K562 (cell line): ENCODE data around the gene CPE. TPM values are rescaled to one million over a fixed set of nuclear protein-coding genes. Genes with fewer than 3 reads are reported as not detected.

Experiments
- ARID1B ChIP-seq: fragments of 450-650 bp; IDR thresholded peaks from 2 replicates; pipeline ENCODE4 v1.6.1; 2016; ENCODE audit warnings: antibody characterized with exemption, mild to moderate bottlenecking, inconsistent platforms
- CBFA2T2 ChIP-seq: fragments of 450-650 bp; conservative IDR thresholded peaks from 2 replicates; pipeline ENCODE4 v1.6.1; 2017; ENCODE audit warnings: mild to moderate bottlenecking
- CEBPZ ChIP-seq: fragments of 150-350 bp; IDR thresholded peaks from 2 replicates; pipeline ENCODE4 v1.6.1; 2014; ENCODE audit warnings: low read depth, mild to moderate bottlenecking, low read length, borderline replicate concordance
- EP300 ChIP-seq: IDR thresholded peaks from 2 replicates; pipeline ENCODE4 v1.6.1; 2012; ENCODE audit warnings: low read length, improper control_type of control experiment
- HDAC1 ChIP-seq, 2 experiments: fragments of 450-650 bp; IDR thresholded peaks; 2 replicates each; pipeline ENCODE4 v1.6.1; 2016 to 2017; ENCODE audit warnings: inconsistent platforms in 1 of 2, mild to moderate bottlenecking in 1 of 2, moderate library complexity in 1 of 2
- HMBOX1 ChIP-seq: sonication (generic); IDR thresholded peaks from 2 replicates; pipeline ENCODE4 v1.6.1; 2016
- LEF1 ChIP-seq: fragments of 450-650 bp; IDR thresholded peaks from 2 replicates; pipeline ENCODE4 v1.6.1; 2016; ENCODE audit warnings: mild to moderate bottlenecking
- NCOR1 ChIP-seq: fragments of 450-650 bp; IDR thresholded peaks from 2 replicates; pipeline ENCODE4 v1.6.1; 2016; ENCODE audit warnings: mild to moderate bottlenecking, moderate library complexity
- POLR2AphosphoS5 ChIP-seq: IDR thresholded peaks from 2 replicates; pipeline ENCODE4 v1.6.1; 2011; ENCODE audit warnings: mild to moderate bottlenecking, low read depth, low read length, moderate library complexity; ENCODE audit not compliant: control insufficient read depth, insufficient read depth
- SMARCA4 ChIP-seq: fragments of 450-650 bp; IDR thresholded peaks from 2 replicates; pipeline ENCODE4 v1.6.1; 2016
- TEAD4 ChIP-seq, 2 experiments: sonication (generic) in 1 of 2; formaldehyde crosslinking in 1 of 2; IDR thresholded peaks; 2 replicates each; pipeline versions ENCODE4 v1.6.1 to v1.8.0; 2012 to 2022; ENCODE audit warnings: borderline replicate concordance in 1 of 2, inconsistent platforms in 1 of 2, low read length in 1 of 2, mild to moderate bottlenecking in 1 of 2, missing genetic modification reagents in 1 of 2
- VEZF1 ChIP-seq: fragments of 200-800 bp; sonication (Bioruptor generic); IDR thresholded peaks from 2 replicates; pipeline ENCODE4 v1.6.1; 2017; ENCODE audit warnings: missing genetic modification characterization, missing compliant biosample characterization
- WHSC1 ChIP-seq: IDR thresholded peaks from one replicate; pipeline ENCODE4 v1.6.1; 2012; ENCODE audit warnings: low read length, control low read depth, inconsistent platforms
- polyA plus RNA-seq, 8 experiments: library from polyadenylated mRNA; depleted of rRNA in 4 of 8; stranded (reverse) in 5 of 8; unstranded in 3 of 8; fragments of >200 nt; fragmentation: Nextera tagmentation in 2 of 8; fragmentation: Illumina TruSeq in 1 of 8; extraction: Ambion mirVana in 2 of 8; extraction: Trizol in 1 of 8; gene quantifications; 2 replicates each; pipeline versions ENCODE4 v1.2.1 to v1.2.3, GENCODE V29; 2011 to 2014; ENCODE audit warnings: inconsistent platforms in 1 of 8, missing spikeins in 1 of 8
- total RNA-seq, 7 experiments: library from RNA; depleted of rRNA in 6 of 7; stranded (reverse); fragments of >200 nt in 6 of 7; fragmentation: Illumina TruSeq in 2 of 7; extraction: Trizol in 2 of 7; gene quantifications; 2 replicates each; pipeline versions ENCODE4 v1.2.1 to v1.2.3, GENCODE V29; 2011 to 2021; ENCODE audit warnings: low replicate concordance in 1 of 7

Gene CPE
- total and polyA plus RNA-seq, 9 of the 15 experiments (the other 6 are each of a cell fraction or from before 2014, with no cell fraction given), result 0.04 to 0.16 (median 0.06) TPM; not detected in 4

- TF ChIP-seq VEZF1 (CRISPR knock-in tag) (peak; percentile 58), CBFA2T2 (0 out of 2 replicates have a peak, but pooled peaks have one; percentile 35), LEF1 (peak; percentile 42; the same call in 1 of the 2 replicates), HMBOX1 (peak; percentile 33; the same call in 1 of the 2 replicates), EP300 (peak; percentile 61; the same call in 1 of the 2 replicates), ARID1B (peak; percentile 73), HDAC1 (IDR thresholded peaks at IDR 0.05) (0 out of 4 replicates have a peak, but pooled peaks of 1 of the 2 experiments have one; percentile 10), CEBPZ (peak; percentile 32; the same call in 1 of the 2 replicates), TEAD4 (IDR thresholded peaks at IDR 0.05; ENCODE audit: low read length) (peak; percentile 27; the same call in 1 of the 2 replicates), TEAD4 (CRISPR knock-in tag; IDR thresholded peaks at IDR 0.05; ENCODE audit: borderline replicate concordance) (no peak), POLR2AphosphoS5 (no peak), WHSC1 (no peak), SMARCA4 (peak; percentile 53; the same call in 1 of the 2 replicates), NCOR1 (peak; percentile 45)
Observed at GRCh38 chr4:165472943-165473676, 94.3 kb downstream of the CPE start (continued).
